ENCODE data around the gene USP40.

- TF ChIP-seq CTCF (IDR thresholded peaks at IDR 0.05), result no peak
- TF ChIP-seq POLR2A (IDR thresholded peaks at IDR 0.05), result no peak
- no peak for TF ChIP-seq EP300 (IDR thresholded peaks at IDR 0.05)
These were observed 79.6 kb downstream of the USP40 start for GRCh38 chr2:233486778-233487552.

Data from ovary (tissue), 3 donors.